Limb (tissue), 2 donors: ENCODE results near the gene SH3D19.
"Not testable (repeated sequence)": the region's sequence is repeated elsewhere in the genome, so short reads cannot be mapped to it uniquely, and the experiment has no call there.

ENCODE experiments used
- DNase-seq, 2 donors: peaks; one replicate each; pipeline ENCODE4 v3.0.0-alpha.2; 2016; ENCODE audit errors: extremely low spot score in 2 of 2

The SH3D19 gene

DNA sequence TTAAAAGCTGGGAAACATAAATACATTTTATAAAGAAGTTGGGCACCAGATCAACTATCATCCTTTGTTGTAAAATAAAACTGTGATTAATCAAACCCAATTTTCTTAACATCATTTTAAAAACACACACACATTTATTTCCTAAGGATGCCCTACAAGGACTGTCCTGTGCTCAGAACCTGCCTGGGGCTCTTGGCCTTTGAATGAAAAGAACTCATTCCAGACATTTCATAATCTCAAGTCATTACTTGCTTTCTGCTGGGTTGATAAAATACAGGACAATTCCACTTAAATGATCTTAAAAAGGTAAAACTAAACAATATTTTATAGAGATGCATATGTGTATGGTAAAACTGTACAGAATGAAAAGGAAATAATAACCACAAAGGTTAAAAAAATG lies 2.8 kb downstream of the SH3D19 start:
- no peak for DNase-seq

DNA sequence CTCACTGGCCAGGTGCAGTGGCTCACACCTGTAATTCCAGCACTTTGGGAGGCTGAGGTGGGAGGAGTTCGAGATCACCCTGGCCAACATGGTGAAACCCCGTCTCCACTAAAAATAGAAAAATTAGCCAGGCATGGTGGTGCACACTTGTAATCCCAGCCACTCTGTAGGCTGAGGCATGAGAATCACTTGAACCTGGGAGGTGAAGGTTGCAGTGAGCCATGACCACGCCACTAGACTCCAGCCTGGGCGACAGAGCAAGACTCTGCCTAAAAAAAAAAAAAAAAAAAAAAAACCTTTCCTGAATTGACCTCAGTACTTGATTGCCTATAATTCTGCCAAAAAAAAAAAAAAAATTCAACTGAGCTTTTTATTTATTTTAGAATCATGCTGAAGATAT lies 3.2 kb downstream of the SH3D19 start:
- not testable (repeated sequence) for DNase-seq

DNA sequence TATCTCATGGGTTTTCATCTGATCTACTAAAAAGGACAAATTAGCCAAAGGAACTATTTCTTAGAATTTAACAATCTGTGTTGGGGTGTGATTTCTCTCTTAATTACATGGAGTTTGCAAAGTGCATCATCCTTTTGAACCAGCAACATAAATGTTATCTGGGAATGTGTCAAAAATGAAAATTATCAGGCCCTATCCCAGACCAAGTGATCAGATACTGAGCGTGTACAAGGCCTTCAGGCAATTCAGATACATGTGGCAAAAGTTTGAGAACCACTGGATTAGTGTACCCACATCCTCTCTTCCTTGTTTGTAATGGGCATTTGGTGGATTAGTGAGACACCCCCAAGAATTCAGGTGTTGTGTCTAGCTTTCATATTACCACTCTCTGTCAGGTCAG lies 3.8 kb downstream of the SH3D19 start:
- DNase-seq: no peak

DNA sequence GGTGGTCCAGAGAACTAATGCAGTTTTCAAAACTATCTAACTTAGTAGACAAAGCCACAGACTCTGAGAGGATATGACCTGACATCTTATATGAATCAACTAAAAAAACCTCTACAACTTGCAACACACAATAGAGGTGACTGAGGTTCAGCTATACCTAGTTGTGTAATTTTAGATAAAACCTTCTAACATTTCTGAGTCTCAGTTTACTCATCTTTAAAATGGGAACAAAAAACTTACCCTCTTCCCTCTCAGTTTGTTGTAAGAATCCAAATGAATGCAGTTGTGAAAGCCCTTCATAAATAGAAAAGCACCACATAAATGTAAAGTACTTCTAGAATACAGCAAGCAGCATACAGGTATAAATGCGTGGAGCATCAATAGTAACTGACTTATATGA lies 5.9 kb downstream of the SH3D19 start:
- no peak for DNase-seq

DNA sequence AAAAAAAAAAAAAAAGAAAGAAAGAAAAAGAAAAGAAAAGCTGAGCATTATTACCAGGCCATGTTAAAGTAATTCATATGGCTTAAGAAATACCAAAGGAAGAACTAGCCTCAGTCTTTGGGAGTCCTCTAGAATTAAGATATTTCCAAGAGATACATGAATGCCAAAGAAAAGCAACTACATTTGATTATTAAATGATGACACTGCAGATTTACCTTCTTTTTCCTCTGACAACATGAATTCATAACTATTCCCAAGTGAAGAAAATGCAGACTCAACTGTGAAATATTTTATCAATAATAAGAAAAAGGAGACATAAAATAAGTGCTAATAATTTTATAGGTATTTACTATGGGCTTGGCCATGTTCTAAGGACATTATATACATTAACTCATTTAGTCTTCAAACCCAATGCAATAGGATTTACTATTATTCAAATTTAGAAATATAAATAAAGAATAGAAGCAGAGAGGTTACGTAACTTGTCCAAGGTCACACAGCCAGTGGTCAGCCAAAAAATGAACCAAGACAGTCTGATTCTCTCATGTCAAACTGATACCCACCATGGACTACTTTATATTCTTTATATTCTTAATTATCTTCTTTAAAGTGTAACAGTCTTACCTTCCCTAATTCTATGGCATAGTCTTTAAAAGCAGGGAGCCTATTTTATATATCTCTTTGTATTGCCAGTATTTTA lies 6.9 kb downstream of the SH3D19 start:
- no peak for DNase-seq

DNA sequence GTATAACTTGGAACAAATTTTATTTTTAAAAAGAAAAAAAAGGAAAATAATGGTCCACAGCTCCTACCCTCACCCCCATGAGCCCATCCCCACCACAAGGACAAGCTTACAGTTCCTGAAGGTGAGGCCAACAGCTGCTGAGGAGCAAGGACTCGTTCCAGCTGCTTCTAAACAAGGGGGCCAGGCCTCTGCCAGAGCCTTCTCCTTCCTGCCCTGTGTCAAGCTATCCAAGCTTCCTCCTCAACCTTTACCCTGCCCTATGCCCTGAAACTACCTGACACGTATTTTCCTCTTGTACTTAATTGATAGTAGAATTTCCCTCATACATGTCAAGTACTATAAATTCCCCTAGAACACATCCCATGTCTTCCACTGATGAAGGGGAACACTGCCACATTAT lies 8.8 kb downstream of the SH3D19 start:
- DNase-seq: no peak

DNA sequence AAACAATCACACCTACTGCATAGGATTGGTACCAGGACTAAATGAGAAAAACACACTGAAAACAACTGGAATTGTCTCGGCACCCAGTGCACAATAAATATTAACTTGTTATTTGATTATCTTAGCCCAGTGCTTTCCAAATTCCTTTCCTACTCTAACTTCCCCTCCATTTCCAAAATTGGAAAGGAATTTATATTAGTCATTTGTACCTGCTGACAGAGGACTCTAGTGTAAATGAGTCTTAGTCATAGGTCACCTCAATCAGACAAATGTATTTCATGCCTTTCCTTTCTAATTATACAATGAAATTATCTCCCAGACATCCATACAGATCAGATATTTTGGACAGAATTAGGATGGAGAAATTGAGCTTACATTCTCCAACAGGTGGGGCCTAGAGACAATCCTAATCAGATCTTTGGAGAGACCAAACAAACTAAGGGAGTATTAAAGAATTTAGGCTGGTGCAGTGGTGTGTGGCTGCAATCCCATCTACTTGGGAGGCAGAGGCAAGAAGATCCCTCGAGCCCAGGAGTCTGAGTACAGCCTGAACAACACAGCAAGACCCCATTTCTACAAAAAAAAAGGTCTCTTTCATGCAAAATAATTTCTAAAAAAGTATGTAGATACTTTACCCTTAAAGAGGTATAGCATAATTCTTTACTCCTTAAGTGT lies 10.1 kb downstream of the SH3D19 start:
- DNase-seq: no peak

DNA sequence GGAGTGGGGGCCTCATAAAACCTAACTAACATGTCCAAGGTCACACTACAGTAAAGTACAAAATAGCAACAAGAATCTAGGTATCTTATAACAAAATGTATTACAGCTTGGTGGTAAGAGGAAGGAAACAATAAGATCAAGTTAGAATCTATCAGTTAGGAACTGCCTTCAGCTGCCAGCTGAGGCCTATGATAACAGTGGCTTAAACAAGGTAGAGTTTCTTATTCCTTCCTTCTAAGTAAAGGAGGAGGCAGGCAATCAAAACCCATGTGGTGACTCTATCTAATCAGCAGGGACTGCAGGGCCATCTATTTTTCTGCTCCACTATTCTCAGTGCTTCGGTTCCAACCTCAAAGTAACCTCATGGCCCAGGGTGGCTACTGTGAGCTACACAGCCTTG lies 10.9 kb downstream of the SH3D19 start:
- no peak for DNase-seq

DNA sequence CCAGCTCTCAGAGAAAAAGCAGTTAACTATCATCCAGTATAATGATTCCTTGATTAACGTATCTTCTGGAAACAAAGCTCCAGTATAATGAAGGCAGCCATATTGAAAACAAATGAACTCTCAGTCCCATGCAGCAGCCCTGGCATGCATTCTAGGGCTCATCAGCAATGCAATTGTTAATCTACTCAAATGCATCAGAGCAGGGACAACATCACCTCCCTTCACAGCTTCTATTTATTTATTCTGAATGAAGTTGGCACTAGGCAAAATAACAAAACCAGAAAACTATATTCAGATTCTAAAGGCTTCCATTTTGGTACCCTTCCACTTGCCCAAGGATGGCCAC lies 11.4 kb downstream of the SH3D19 start:
- no peak for DNase-seq

DNA sequence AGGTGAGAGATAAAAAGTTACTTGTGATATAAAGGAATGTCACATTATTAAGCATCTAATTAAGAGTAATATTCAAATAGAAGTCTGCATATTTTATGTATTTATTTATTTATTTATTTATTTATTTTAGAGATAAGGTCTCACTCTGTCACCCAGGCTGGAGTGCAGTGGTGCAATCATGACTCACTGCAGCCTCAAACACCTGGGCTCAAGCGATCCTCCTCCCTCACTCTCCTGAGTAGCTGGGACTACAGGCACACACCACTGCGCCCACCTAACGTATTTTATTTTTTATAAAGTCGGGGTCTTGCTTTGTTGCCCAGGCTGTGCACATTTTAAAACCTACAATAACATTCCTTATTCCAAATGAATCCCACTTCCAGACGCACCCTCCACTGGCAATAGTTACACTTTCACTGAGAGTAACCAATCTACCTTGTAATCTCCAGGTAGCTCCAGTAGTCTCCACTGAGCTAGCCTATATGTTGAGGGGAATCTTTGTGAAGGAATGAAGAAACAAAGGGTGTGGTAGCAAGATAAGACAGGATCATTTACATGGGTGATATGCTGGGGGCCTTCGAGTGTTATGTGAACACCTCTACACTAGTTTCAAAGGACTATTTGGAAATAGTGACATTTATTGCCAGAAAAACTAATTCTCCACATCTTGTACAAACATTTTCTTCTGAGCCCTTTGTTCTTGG lies 11.9 kb downstream of the SH3D19 start:
- DNase-seq: no peak

DNA sequence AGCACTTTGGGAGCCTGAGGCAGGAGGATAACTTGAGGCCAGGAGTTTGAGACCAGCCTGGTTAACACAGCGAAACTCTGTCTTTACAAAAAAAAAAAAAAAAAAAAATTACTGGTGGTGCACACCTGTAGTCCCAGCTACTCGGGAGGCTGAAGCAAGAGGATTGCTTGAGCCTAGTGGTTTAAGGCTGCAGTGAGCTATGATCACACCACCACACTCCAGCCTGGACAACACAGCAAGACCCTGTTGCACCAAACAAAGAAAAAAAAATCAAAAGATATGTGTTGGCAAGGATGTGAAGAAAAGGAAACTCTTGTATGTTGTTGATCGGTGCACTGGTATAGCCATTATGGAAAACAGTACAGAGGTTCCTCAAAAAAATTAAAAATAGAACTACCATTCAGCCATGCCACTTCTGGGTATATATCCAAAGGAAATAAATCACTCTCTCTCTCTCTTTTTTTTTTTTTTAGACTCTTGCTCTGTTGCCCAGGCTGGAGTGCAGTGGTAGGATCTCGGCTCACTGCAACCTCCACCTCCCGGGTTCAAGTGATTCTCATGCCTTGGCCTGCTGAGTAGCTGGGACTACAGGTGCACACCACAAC lies 15.2 kb downstream of the SH3D19 start:
- DNase-seq: no peak

DNA sequence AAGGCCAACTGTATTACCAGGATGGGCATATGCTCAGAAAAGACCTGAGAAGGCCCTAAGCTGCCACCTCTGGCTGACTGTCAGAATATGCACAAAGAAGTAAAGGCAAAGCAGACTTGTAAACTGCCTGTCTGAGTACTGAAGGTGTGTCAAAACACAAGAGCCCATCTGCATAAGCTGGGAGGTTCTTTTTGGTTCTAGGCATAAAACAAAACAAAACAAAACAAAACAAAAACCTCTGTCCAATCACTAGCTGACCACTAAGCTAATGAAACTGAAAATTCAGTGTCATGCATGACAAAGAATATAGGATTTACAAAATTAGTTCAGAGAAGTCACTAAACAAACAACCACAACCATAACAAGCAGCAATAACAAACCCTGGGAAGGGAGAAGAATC lies 20.6 kb downstream of the SH3D19 start:
- no peak for DNase-seq

DNA sequence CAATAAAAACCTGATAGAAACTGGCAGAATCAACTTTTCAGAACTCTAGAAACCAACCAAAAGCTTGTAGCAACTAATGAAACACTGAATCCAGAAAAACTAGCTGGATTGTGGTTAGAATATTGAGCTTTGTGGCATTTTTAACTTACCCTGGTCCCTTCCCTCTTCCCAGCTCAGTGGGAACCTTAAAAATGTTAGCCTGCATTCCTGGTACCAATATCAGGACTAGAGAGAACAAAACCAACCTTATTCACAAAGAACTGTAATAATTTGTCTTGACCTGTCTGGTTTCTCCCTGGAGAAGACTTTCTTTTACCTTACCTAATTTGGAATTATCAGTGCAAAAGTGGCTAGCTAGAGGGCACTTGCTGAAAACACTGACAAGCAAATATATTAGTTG lies 21.2 kb downstream of the SH3D19 start:
- DNase-seq: no peak

DNA sequence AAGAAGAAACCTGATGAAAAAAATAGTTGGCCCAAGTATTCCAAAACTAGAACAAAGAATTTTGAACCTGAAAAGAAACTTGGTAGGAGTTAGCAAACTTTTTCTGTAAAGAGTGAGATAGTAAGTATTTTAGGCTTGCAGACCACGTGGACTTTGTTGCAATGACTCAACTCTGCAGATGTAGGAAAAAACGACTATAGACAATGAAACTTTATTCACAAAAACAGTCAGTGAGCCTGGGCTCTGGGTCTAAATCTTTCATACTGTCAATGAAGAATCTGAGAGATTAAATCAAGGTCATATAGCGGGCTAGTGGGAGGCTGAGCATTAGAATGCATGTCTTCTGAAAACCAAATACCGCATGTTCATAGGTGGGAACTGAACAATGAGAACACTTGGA lies 23.0 kb downstream of the SH3D19 start:
- DNase-seq: no peak

DNA sequence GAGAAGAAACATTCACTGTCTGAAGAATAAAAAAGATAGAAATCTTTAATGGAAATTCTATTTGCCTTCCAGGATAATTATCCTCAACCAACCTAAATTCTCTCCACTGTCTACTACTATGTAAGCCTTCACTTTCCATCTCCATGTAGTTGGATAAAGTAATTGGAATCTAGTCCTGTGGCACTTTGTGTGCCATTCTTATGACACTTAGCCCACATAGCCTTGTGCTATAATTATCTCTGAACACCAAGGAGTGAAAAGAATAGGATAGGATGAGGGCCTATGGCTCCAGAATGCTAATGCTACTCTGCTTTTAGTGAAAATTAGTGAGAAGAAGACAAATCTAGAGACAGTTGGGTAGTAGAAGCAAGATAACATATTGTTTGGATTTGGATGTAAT lies 28.2 kb downstream of the SH3D19 start:
- DNase-seq: no peak

DNA sequence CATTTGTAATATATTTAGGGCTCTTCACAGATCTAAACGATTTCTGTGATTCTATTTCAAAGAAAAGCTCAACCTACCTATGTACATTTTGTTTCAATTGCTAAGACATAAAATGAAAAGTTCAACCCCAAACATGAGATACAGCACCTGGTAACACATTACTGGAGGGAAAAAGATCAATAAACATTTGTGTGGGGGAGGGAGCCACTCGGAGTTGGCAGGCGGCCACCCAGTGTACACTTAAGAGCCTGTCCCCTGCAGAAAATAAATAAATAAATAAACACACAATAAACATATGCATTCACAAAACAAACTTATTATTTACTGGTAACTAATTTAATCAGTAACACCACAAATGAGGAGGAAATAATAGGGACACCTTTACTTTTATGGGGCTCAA lies 29.2 kb downstream of the SH3D19 start:
- no peak for DNase-seq

DNA sequence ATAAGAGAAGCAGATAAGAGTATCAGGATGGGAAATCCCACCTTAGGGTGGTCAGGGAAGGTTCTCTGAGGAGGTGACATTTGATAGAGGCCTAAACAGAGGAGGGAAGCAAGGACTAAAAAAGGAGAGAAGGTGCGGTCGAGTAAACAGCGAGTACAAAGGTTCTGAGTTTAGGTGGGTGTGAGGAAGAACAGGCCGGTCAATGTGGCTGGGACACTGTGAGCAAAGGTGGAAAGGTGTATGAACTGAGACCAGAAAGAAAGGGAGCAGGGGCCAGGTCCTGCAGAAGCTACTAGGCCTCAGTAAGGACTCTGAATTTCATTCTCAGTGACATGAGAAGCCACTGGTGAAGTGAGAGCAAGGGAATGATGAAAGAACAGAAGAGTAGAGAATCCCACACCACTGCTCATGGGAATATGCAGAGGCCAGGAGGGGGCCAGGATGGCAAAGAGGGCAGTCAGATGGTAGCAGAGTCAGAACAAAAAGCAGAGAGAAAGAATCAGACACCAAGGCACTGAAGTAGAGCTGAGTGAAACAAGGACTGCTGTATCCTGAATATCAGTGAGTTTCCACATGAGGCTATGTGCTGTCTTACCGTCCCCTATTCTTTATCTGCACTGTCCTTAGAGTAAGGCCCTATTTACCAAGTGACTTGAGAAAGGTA lies 30.4 kb downstream of the SH3D19 start:
- DNase-seq: no peak

DNA sequence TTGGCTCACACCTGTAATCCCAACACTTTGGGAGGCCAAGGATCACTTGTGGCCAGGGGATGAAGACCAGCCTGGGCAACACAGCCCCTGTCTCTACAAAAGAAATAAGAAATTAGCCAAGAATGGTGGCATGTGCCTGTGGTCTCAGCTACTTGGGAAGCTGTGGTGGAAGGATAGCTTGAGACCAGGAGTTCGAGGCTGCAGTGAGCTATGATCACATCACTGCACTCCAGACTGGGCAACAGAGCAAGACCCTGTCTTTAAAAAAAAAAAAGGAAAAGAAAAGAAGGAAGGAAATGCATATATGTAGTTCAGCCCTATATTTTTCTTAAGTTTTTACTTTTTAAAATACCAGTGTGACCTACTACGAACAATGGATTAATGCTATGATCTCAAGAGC lies 33.4 kb downstream of the SH3D19 start:
- no peak for DNase-seq

DNA sequence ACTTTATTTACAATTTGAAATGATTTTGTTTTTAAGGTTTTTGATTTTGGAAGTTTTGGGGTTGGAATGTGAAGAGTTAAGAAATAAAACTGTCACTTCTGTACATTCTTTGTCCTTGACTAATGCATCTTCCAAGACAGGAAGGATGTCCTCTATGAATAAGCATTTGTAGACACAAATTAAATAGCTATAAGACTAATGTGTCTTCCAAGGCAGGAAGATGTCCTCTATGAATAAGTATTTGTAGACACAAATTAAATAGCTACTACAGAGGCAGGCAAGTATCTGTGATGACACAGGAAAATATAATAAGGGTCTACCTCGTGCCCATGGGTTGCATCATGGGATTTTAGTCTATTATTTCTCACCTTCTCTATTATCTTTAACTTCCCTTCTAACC lies 33.9 kb downstream of the SH3D19 start:
- no peak for DNase-seq

DNA sequence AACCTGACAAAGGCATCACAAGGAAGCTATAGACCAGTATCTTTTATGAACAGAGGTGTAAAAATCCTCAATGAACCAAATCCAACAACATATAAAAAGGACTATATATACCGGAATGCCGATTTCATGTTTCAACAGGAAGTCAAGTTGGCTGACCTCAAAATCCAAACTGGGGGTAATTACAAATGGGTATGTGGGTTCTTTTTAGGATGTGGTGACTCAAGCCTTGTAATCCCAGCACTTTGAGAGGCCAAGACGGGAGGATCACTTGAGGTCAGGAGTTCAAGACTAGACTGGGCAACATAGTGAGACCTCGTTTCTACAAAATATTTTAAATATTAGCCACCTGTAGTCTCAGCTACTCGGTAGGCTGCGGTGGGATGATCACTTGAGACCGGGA lies 38.0 kb downstream of the SH3D19 start:
- DNase-seq: no peak

DNA sequence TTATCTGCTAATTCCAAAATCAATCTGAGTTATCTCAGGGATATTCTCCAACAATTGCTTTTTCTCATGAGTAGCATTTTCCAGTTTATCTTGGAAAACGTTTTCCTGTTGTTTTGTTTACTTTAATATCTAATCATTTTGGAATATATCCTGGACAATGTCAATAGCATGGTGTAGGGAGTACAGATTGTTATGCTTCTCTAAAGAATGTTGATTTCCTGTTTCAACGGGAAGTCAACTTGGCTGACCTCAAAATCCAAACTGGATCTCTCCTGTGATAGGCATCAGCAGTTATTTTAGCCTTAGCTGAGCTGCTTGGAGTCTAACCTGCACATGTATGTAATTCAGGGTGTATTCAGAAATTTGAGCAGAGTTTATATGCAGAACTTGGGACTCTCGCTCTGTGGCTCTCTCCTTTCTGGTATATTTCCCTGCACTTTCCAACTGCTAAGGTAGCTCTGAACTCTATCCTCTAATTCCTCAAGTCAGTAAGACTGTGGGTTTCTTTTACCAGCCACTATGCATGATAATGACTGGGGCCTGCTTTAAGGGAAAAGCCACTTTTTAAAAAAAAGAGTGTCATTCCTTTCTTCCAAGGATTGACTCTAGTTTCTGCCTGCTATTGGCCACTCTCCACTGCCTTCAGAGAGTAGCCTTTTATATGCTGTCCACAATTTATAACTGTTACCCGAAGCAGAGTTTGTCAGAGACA lies 40.7 kb downstream of the SH3D19 start:
- no peak for DNase-seq
